Osteoblast (primary cell): ENCODE measurements around the gene SSTR3. TPM values are rescaled to one million over a fixed set of nuclear protein-coding genes. Genes with fewer than 3 reads are reported as not detected.
A peak's percentile ranks its signal among the peaks of the same experiment; 100 is the strongest.
"Not testable (repeated sequence)": the region's sequence is repeated elsewhere in the genome, so short reads cannot be mapped to it uniquely, and the experiment has no call there.

Experiments
- DNase-seq: peaks from one replicate; pipeline ENCODE4 v3.0.0; 2011; ENCODE audit warnings: low spot score, mixed read lengths; ENCODE audit not compliant: insufficient read length; ENCODE audit errors: missing footprints
- H2AFZ ChIP-seq: 2 replicates; pipeline ENCODE4 v1.6.0; 2011; ENCODE audit warnings: mild to moderate bottlenecking, low read length
- H3K27ac ChIP-seq: 2 replicates; pipeline ENCODE4 v1.5.1; 2011; ENCODE audit warnings: mild to moderate bottlenecking, low read depth, low read length, moderate library complexity
- H3K27me3 ChIP-seq: 2 replicates; pipeline ENCODE4 v1.6.0; 2012; ENCODE audit warnings: mild to moderate bottlenecking, control low read depth, inconsistent platforms, low read length, moderate library complexity; ENCODE audit not compliant: insufficient read depth
- H3K36me3 ChIP-seq: 2 replicates; pipeline ENCODE4 v1.5.1; 2011; ENCODE audit warnings: mild to moderate bottlenecking, low read length, control low read depth, moderate library complexity; ENCODE audit not compliant: insufficient read depth
- H3K4me1 ChIP-seq: 2 replicates; pipeline ENCODE4 v1.5.1; 2011; ENCODE audit warnings: mild to moderate bottlenecking, low read length, control low read depth, moderate library complexity; ENCODE audit not compliant: insufficient read depth
- H3K4me2 ChIP-seq: 2 replicates; pipeline ENCODE4 v1.6.0; 2011; ENCODE audit warnings: mild to moderate bottlenecking, low read length; ENCODE audit not compliant: insufficient read depth
- H3K4me3 ChIP-seq: fragments of 200-600 bp; sonication (generic); 3 replicates; pipeline ENCODE4 v1.5.1; 2012; ENCODE audit warnings: mild to moderate bottlenecking, low read length, inconsistent platforms; ENCODE audit not compliant: insufficient read depth
- H3K79me2 ChIP-seq: 2 replicates; pipeline ENCODE4 v1.6.0; 2012; ENCODE audit warnings: mild to moderate bottlenecking, low read length, control low read depth, inconsistent platforms; ENCODE audit not compliant: insufficient read depth
- H3K9me3 ChIP-seq: 2 replicates; pipeline ENCODE4 v1.5.1; 2011; ENCODE audit warnings: low read depth, low read length, control low read depth
- H4K20me1 ChIP-seq: 2 replicates; pipeline ENCODE4 v1.6.0; 2012; ENCODE audit warnings: mild to moderate bottlenecking, low read length, control low read depth; ENCODE audit not compliant: insufficient read depth
- CTCF ChIP-seq: IDR thresholded peaks from 2 replicates; pipeline ENCODE4 v1.5.1; 2011; ENCODE audit warnings: mild to moderate bottlenecking, low read depth, low read length, moderate library complexity; ENCODE audit errors: extremely low read depth
- total RNA-seq: library from RNA; depleted of rRNA; stranded (reverse); fragments of >200 nt; gene quantifications from 2 replicates; pipeline ENCODE4 v1.2.3, GENCODE V29; 2012

Gene SSTR3
- total RNA-seq, 1 donor, result not detected

DNA sequence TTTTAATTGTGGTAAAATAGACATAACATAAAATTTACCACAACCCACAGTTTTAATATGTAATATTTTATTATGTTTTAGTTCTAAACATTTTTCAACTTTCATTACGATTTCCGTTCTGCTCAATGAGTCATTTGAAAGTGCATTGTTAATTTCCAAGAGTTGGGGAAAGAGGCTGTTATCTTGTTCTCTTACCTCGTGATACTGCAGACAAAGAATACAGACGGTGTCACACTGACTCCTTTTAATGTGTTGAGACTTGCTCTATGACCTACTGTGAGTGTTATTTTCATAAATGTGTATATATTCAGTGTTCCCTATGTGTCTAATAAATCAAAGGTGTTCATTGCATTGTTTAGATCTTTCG, 42.6 kb upstream of the SSTR3 start:
- Histone ChIP-seq H4K20me1 (no peaks in the 10 kb centered on the region), H3K27ac (no peak overlapping the region), H3K4me3 (no peak overlapping the region), H3K36me3 (no peaks in the 10 kb centered on the region), H2AFZ (no peak overlapping the region), H3K27me3 (peaks cover 11% of the 10 kb centered on the region), H3K79me2 (no peaks in the 10 kb centered on the region), H3K9me3 (no peaks in the 10 kb centered on the region), H3K4me1 (peaks cover 20% of the 10 kb centered on the region), H3K4me2 (peak overlapping the region; percentile 24)
- no peak for TF ChIP-seq CTCF
- DNase-seq, result peak; percentile 43

GRCh38 chr22:37254209-37254866, 42.1 kb upstream of the SSTR3 start:
- Histone ChIP-seq H3K36me3 (no peaks in the 10 kb centered on the region), H3K4me3 (no peak overlapping the region), H3K9me3 (no peaks in the 10 kb centered on the region), H2AFZ (no peak overlapping the region), H3K79me2 (no peaks in the 10 kb centered on the region), H3K4me2 (peak overlapping the region; percentile 24), H4K20me1 (no peaks in the 10 kb centered on the region), H3K27ac (no peak overlapping the region), H3K4me1 (peaks cover 15% of the 10 kb centered on the region), H3K27me3 (peaks cover 11% of the 10 kb centered on the region)
- no peak for TF ChIP-seq CTCF
- DNase-seq, result peak; percentile 56

- Histone ChIP-seq H3K27me3 (peaks cover 11% of the 10 kb centered on the region), H3K36me3 (no peaks in the 10 kb centered on the region), H2AFZ (no peak overlapping the region), H3K9me3 (no peaks in the 10 kb centered on the region), H3K79me2 (no peaks in the 10 kb centered on the region), H4K20me1 (no peaks in the 10 kb centered on the region), H3K27ac (no peak overlapping the region), H3K4me3 (no peak overlapping the region), H3K4me1 (peaks cover 14% of the 10 kb centered on the region), H3K4me2 (no peak overlapping the region)
- no peak for DNase-seq
- TF ChIP-seq CTCF, result no peak
These were observed 40.9 kb upstream of the SSTR3 start for GRCh38 chr22:37253126-37253660.

DNA sequence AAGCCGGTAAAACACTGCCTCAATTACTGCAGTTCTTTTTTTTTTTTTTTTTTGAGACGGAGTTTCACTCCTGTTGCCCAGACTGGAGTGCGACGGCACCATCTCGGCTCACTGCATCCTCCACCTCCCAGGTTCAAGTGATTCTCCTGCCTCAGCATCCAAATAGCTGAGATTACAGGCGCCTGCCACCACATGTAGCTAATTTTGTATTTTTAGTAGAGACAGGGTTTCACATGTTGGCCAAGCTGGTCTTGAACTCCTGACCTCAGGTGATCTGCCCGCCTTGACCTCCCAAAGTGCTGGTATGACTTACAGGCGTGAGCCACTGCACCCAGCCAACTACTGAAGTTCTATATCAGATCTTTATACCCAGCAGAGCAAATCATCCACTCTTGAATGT, 39.6 kb upstream of the SSTR3 start:
- H3K27me3 ChIP-seq, H3K36me3 ChIP-seq, H4K20me1 ChIP-seq, H3K9me3 ChIP-seq, DNase-seq, H2AFZ ChIP-seq, H3K27ac ChIP-seq, H3K4me2 ChIP-seq, H3K4me3 ChIP-seq, H3K79me2 ChIP-seq: not testable (repeated sequence)
- H3K4me1 ChIP-seq, result peaks cover 14% of the 10 kb centered on the region
